ENCODE measurements around the gene CHAF1B. TPM values are rescaled to one million over a fixed set of nuclear protein-coding genes. Genes with fewer than 3 reads are reported as not detected.
A peak's percentile ranks its signal among the peaks of the same experiment; 100 is the strongest.

CHAF1B gene
- total and polyA plus RNA-seq, 9 of the 15 experiments (the other 6 are each of a cell fraction or from before 2014, with no cell fraction given) = 7.5 to 36.8 (median 21.0) TPM

DNA sequence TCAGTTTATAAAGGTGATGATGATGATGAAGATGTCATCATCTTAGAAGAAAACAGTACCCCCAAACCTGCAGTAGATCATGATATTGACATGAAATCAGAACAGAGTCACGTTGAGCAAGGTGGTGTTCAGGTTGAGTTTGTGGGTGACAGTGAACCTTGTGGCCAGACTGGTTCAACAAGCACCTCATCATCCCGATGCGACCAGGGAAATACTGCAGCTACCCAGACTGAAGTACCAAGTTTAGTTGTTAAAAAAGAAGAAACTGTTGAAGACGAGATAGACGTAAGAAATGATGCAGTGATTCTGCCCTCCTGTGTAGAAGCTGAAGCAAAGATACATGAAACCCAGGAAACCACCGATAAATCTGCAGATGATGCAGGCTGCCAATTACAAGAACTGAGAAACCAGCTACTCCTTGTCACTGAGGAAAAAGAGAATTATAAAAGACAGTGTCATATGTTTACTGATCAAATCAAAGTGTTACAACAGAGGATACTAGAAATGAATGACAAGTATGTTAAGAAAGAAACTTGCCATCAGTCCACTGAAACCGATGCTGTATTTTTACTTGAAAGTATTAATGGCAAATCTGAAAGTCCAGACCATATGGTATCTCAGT lies 16.0 kb upstream of the CHAF1B start:
- CTCF ChIA-PET (ENCODE audit: low intra/inter-chr PET ratio) = no interaction called here

More for the DNA sequence above, 16.0 kb upstream of the CHAF1B start:
- ATAC-seq (no peak), DNase-seq (ENCODE audit: extremely low read depth in 1 of 4, low spot score in 3 of 4) (no peak), FAIRE-seq (no peak)
- intact Hi-C loops (cut with micrococcal nuclease) = no loop called here
- in situ Hi-C loops (cut with MboI) = no loop called here
- no peak for TF ChIP-seq RBM14 (IDR thresholded peaks at IDR 0.05; ENCODE audit: borderline replicate concordance, insufficient read depth, low read depth, low read length)
- no peak for TF ChIP-seq C11orf30 (IDR thresholded peaks at IDR 0.05; ENCODE audit: low read depth)
- TF ChIP-seq ILK (tag; IDR thresholded peaks at IDR 0.05; ENCODE audit: borderline replicate concordance, low read depth) = no peak
- TF ChIP-seq TEAD1 (CRISPR knock-in tag; IDR thresholded peaks at IDR 0.05) = no peak
- no peak for TF ChIP-seq ZNF561 (CRISPR knock-in tag; conservative IDR thresholded peaks at IDR 0.05)
- TF ChIP-seq, protein P1, sequence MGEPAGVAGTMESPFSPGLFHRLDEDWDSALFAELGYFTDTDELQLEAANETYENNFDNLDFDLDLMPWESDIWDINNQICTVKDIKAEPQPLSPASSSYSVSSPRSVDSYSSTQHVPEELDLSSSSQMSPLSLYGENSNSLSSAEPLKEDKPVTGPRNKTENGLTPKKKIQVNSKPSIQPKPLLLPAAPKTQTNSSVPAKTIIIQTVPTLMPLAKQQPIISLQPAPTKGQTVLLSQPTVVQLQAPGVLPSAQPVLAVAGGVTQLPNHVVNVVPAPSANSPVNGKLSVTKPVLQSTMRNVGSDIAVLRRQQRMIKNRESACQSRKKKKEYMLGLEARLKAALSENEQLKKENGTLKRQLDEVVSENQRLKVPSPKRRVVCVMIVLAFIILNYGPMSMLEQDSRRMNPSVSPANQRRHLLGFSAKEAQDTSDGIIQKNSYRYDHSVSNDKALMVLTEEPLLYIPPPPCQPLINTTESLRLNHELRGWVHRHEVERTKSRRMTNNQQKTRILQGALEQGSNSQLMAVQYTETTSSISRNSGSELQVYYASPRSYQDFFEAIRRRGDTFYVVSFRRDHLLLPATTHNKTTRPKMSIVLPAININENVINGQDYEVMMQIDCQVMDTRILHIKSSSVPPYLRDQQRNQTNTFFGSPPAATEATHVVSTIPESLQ (CRISPR knock-in tag; IDR thresholded peaks at IDR 0.05) = no peak
- TF ChIP-seq BRCA1 (IDR thresholded peaks at IDR 0.05) = no peak
- no peak for TF ChIP-seq BRCA1 (CRISPR knock-in tag; IDR thresholded peaks at IDR 0.05)
- no peak for TF ChIP-seq NCOA2 (IDR thresholded peaks at IDR 0.05; ENCODE audit: partially characterized antibody in 2 of 2)
- no peak for TF ChIP-seq MCM2 (IDR thresholded peaks at IDR 0.05; ENCODE audit: low read depth)
- no peak for TF ChIP-seq TCF3 (CRISPR knock-in tag; IDR thresholded peaks at IDR 0.05)
- TF ChIP-seq MEF2A (IDR thresholded peaks at IDR 0.05; ENCODE audit: control insufficient read depth, low read depth, low read length) = no peak
- TF ChIP-seq, protein P2, sequence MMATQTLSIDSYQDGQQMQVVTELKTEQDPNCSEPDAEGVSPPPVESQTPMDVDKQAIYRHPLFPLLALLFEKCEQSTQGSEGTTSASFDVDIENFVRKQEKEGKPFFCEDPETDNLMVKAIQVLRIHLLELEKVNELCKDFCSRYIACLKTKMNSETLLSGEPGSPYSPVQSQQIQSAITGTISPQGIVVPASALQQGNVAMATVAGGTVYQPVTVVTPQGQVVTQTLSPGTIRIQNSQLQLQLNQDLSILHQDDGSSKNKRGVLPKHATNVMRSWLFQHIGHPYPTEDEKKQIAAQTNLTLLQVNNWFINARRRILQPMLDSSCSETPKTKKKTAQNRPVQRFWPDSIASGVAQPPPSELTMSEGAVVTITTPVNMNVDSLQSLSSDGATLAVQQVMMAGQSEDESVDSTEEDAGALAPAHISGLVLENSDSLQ (IDR thresholded peaks at IDR 0.05) = no peak
- TF ChIP-seq TAF7 (tag; IDR thresholded peaks at IDR 0.05) = no peak
- Histone ChIP-seq H3K27me3 (ENCODE audit: control insufficient read depth in 2 of 2, insufficient read depth in 2 of 2, low read length in 2 of 2) (no peaks in the 10 kb centered on the region), H3K4me1 (replicated peaks in 1 of 2; ENCODE audit: control insufficient read depth in 2 of 2, insufficient read depth in 2 of 2, low read length in 2 of 2) (no peaks in the 10 kb centered on the region), H3K9ac (ENCODE audit: insufficient read depth in 1 of 2, low read depth in 2 of 2, low read length in 2 of 2) (no peak overlapping the region), H3K79me2 (ENCODE audit: control insufficient read depth, insufficient read depth, low read length) (no peaks in the 10 kb centered on the region; the same call in 2 of the 3 replicates), H3K36me3 (ENCODE audit: control insufficient read depth, insufficient read depth, low read length) (peaks cover 91% of the 10 kb centered on the region), H3K4me3 (no peak overlapping the region), H2AFZ (ENCODE audit: low read depth, low read length) (no peak overlapping the region), H3K4me2 (ENCODE audit: insufficient read depth, low read length) (no peak overlapping the region), H4K20me1 (replicated peaks; ENCODE audit: control insufficient read depth, insufficient read depth, low read length) (no peaks in the 10 kb centered on the region), H3K9me1 (ENCODE audit: control insufficient read depth, insufficient read depth, low read length) (no peaks in the 10 kb centered on the region), H3K9me3 (replicated peaks; ENCODE audit: control insufficient read depth, insufficient read depth, low read depth, low read length) (no peaks in the 10 kb centered on the region), H3K27ac (ENCODE audit: extremely low read depth, low read depth, low read length) (no peak overlapping the region)
- 85% methylated on average over 7 of the region's 7 CpGs for WGBS (ENCODE audit: insufficient coverage, low coverage, missing lambda C conversion rate)
- POLR2A ChIA-PET = interaction anchor here (0.6 to 2.1 kb wide), 4 partner anchors 9 to 138 kb away, joined by 3 to 8 read pairs (median 4); no protein-coding TSS in a partner anchor
- TSS peak; percentile 14 for BruUV-seq (replicated peaks)
